GM23338 (cell line): ENCODE measurements around the gene RAD51B. TPM values are rescaled to one million over a fixed set of nuclear protein-coding genes. Genes with fewer than 3 reads are reported as not detected.

Experiments
- ATAC-seq: fragments of 200-7000 bp; cut with Tn5 transposase; 3 replicates; pipeline ENCODE4 v1.9.1; 2020
- DNase-seq: peaks from one replicate; pipeline ENCODE4 v3.0.0-alpha.2; 2015; ENCODE audit warnings: low spot score
- H2AFZ ChIP-seq: fragments of 200-600 bp; sonication (generic); 2 replicates; pipeline ENCODE4 v1.8.0; 2016; ENCODE audit warnings: antibody characterized with exemption, mild to moderate bottlenecking, moderate library complexity
- H3F3A ChIP-seq: fragments of 200-600 bp; sonication (generic); replicated peaks from 2 replicates; pipeline ENCODE4 v1.8.0; 2017; ENCODE audit warnings: antibody characterized with exemption, mixed run types, low read depth
- H3K27ac ChIP-seq: fragments of 200-600 bp; sonication (generic); 2 replicates; pipeline ENCODE4 v1.6.1; 2016; ENCODE audit warnings: low read depth
- H3K27me3 ChIP-seq: fragments of 200-600 bp; sonication (generic); 2 replicates; pipeline ENCODE4 v1.8.0; 2016; ENCODE audit warnings: mild to moderate bottlenecking, mixed run types, moderate library complexity; ENCODE audit not compliant: insufficient read depth
- H3K36me3 ChIP-seq: fragments of 200-600 bp; sonication (generic); 2 replicates; pipeline ENCODE4 v1.8.0; 2016; ENCODE audit warnings: mild to moderate bottlenecking; ENCODE audit not compliant: insufficient read depth
- H3K4me1 ChIP-seq: fragments of 200-600 bp; sonication (generic); 2 replicates; pipeline ENCODE4 v1.8.0; 2016; ENCODE audit warnings: mild to moderate bottlenecking, moderate library complexity; ENCODE audit not compliant: insufficient read depth
- H3K4me2 ChIP-seq: fragments of 200-600 bp; sonication (generic); 2 replicates; pipeline ENCODE4 v1.7.1; 2017; ENCODE audit warnings: mixed run types
- H3K4me3 ChIP-seq: fragments of 200-600 bp; sonication (generic); 2 replicates; pipeline ENCODE4 v1.6.1; 2016; ENCODE audit warnings: mixed run types
- H3K79me2 ChIP-seq: fragments of 200-600 bp; sonication (generic); replicated peaks from 2 replicates; pipeline ENCODE4 v1.8.0; 2017; ENCODE audit warnings: mild to moderate bottlenecking; ENCODE audit not compliant: insufficient read depth
- H3K9me2 ChIP-seq: fragments of 200-600 bp; sonication (generic); 2 replicates; pipeline ENCODE4 v1.8.0; 2017; ENCODE audit not compliant: insufficient read depth
- H4K20me1 ChIP-seq: fragments of 200-600 bp; sonication (generic); replicated peaks from 2 replicates; pipeline ENCODE4 v1.8.0; 2017; ENCODE audit warnings: mild to moderate bottlenecking; ENCODE audit not compliant: insufficient read depth
- H3K27ac Mint-ChIP-seq: 2 replicates; pipeline ENCODE4 v1.8.0; 2020; ENCODE audit warnings: inconsistent platforms, mild to moderate bottlenecking, moderate library complexity, mixed read lengths
- H3K27me3 Mint-ChIP-seq: 3 replicates; pipeline ENCODE4 v1.8.0; 2022; ENCODE audit warnings: low read depth, mild to moderate bottlenecking, moderate library complexity, mixed read lengths, inconsistent platforms; ENCODE audit not compliant: insufficient read depth, poor library complexity
- H3K36me3 Mint-ChIP-seq: 3 replicates; pipeline ENCODE4 v1.8.0; 2021; ENCODE audit warnings: low read depth, mild to moderate bottlenecking, inconsistent platforms, moderate library complexity, mixed read lengths
- H3K4me1 Mint-ChIP-seq: 3 replicates; pipeline ENCODE4 v1.8.0; 2020; ENCODE audit warnings: mild to moderate bottlenecking, inconsistent platforms, mixed read lengths
- H3K4me3 Mint-ChIP-seq: 3 replicates; pipeline ENCODE4 v1.8.0; 2021; ENCODE audit warnings: moderate library complexity, mild to moderate bottlenecking, inconsistent platforms, mixed read lengths
- H3K9me3 Mint-ChIP-seq: 3 replicates; pipeline ENCODE4 v1.8.0; 2020; ENCODE audit warnings: moderate library complexity, mild to moderate bottlenecking, inconsistent platforms, mixed read lengths
- CREB1 ChIP-seq: fragments of 250-450 bp; sonication (Bioruptor Pico); IDR thresholded peaks from 2 replicates; pipeline ENCODE4 v1.5.0; 2020; ENCODE audit warnings: low read depth, mild to moderate bottlenecking, moderate library complexity
- CTCF ChIP-seq, 2 experiments: fragments of 200-600 bp in 1 of 2; sonication (generic) in 1 of 2; conservative IDR thresholded peaks; 2 replicates each; pipeline versions ENCODE4 v1.5.1 to v1.6.1; 2016 to 2017; ENCODE audit warnings: antibody characterized with exemption in 2 of 2, low read depth in 2 of 2, mild to moderate bottlenecking in 2 of 2, moderate library complexity in 1 of 2
- ETS1 ChIP-seq: IDR thresholded peaks from 2 replicates; pipeline ENCODE4 v1.6.1; 2016; ENCODE audit warnings: antibody characterized with exemption
- EZH2 ChIP-seq: fragments of 200-600 bp; sonication (generic); IDR thresholded peaks from one replicate; pipeline ENCODE4 v1.8.0; 2017; ENCODE audit warnings: antibody characterized with exemption, mild to moderate bottlenecking, low read depth; ENCODE audit not compliant: unreplicated experiment
- JUNB ChIP-seq: IDR thresholded peaks from one replicate; pipeline ENCODE4 v1.6.1; 2016; ENCODE audit warnings: antibody characterized with exemption; ENCODE audit not compliant: unreplicated experiment
- NANOG ChIP-seq: IDR thresholded peaks from 2 replicates; pipeline ENCODE4 v1.6.1; 2016; ENCODE audit warnings: antibody characterized with exemption, borderline replicate concordance
- POLR2AphosphoS5 ChIP-seq: IDR thresholded peaks from 2 replicates; pipeline ENCODE4 v1.6.1; 2016; ENCODE audit warnings: antibody characterized with exemption, low read depth
- REST ChIP-seq: IDR thresholded peaks from one replicate; pipeline ENCODE4 v1.6.1; 2018; ENCODE audit warnings: antibody characterized with exemption; ENCODE audit not compliant: unreplicated experiment
- STAT1 ChIP-seq: IDR thresholded peaks from one replicate; pipeline ENCODE4 v1.6.1; 2016; ENCODE audit warnings: antibody characterized with exemption; ENCODE audit not compliant: unreplicated experiment
- ZNF114 ChIP-seq: fragments of 250-450 bp; sonication (Bioruptor Pico); IDR thresholded peaks from 2 replicates; pipeline ENCODE4 v1.5.0; 2020; ENCODE audit warnings: mild to moderate bottlenecking, moderate library complexity
- ZNF331 ChIP-seq: fragments of 250-450 bp; sonication (Bioruptor Pico); IDR thresholded peaks from 2 replicates; pipeline ENCODE4 v1.5.0; 2020; ENCODE audit warnings: low read depth, mild to moderate bottlenecking, moderate library complexity
- polyA plus RNA-seq: library from polyadenylated mRNA; unstranded; fragments of >200 nt; fragmentation: Nextera tagmentation; extraction: Ambion mirVana; gene quantifications from 2 replicates; pipeline ENCODE4 v1.2.1, GENCODE V29; 2016
- total RNA-seq: library from RNA; depleted of rRNA; stranded (reverse); fragments of >200 nt; shearing (Covaris generic); gene quantifications from 2 replicates; pipeline ENCODE4 v1.2.3, GENCODE V29; 2014

The RAD51B gene
- total and polyA plus RNA-seq, 2 experiments from 2014 or later: 15.7 to 29.1 TPM

- TF ChIP-seq CTCF (conservative IDR thresholded peaks at IDR 0.05; ENCODE audit: low read depth in 2 of 2) (no peak), ZNF114 (no peak), JUNB (no peak), ZNF331 (no peak), STAT1 (no peak), ETS1 (no peak), EZH2 (no peak)
Measured at GRCh38 chr14:67881225-67881624, 61.6 kb downstream of the RAD51B start (continued).

- Histone ChIP-seq H3F3A (no peaks in the 10 kb centered on the region), H3K36me3 (no peaks in the 10 kb centered on the region), H3K27ac (no peak overlapping the region), H3K9me2 (no peaks in the 10 kb centered on the region), H3K27me3 (no peaks in the 10 kb centered on the region), H3K4me1 (no peaks in the 10 kb centered on the region), H3K4me3 (no peak overlapping the region), H2AFZ (no peak overlapping the region), H3K79me2 (no peaks in the 10 kb centered on the region), H3K4me2 (no peak overlapping the region), H4K20me1 (no peaks in the 10 kb centered on the region)
- H3K4me3 Mint-ChIP-seq: no peak overlapping the region
- H3K27ac Mint-ChIP-seq: no peak overlapping the region
- DNase-seq (no peak), ATAC-seq (no peak)
- no peaks in the 10 kb centered on the region for H3K27me3 Mint-ChIP-seq
- no peaks in the 10 kb centered on the region for H3K36me3 Mint-ChIP-seq
- H3K9me3 Mint-ChIP-seq: no peaks in the 10 kb centered on the region
- H3K4me1 Mint-ChIP-seq: peaks cover 11% of the 10 kb centered on the region
- TF ChIP-seq NANOG (no peak), EZH2 (no peak), STAT1 (no peak), REST (no peak), CTCF (conservative IDR thresholded peaks at IDR 0.05; ENCODE audit: low read depth in 2 of 2) (no peak), JUNB (no peak), ETS1 (no peak), ZNF331 (no peak), POLR2AphosphoS5 (no peak), CREB1 (CRISPR knock-in tag) (no peak)
Measured at GRCh38 chr14:67882986-67883555, 63.5 kb downstream of the RAD51B start.
